ENCODE measurements around the gene CHP1. TPM values are rescaled to one million over a fixed set of nuclear protein-coding genes. Genes with fewer than 3 reads are reported as not detected.

CHP1 gene
- polyA plus RNA-seq, 3 donors = 57.2 to 67.2 (median 58.8) TPM

DNA sequence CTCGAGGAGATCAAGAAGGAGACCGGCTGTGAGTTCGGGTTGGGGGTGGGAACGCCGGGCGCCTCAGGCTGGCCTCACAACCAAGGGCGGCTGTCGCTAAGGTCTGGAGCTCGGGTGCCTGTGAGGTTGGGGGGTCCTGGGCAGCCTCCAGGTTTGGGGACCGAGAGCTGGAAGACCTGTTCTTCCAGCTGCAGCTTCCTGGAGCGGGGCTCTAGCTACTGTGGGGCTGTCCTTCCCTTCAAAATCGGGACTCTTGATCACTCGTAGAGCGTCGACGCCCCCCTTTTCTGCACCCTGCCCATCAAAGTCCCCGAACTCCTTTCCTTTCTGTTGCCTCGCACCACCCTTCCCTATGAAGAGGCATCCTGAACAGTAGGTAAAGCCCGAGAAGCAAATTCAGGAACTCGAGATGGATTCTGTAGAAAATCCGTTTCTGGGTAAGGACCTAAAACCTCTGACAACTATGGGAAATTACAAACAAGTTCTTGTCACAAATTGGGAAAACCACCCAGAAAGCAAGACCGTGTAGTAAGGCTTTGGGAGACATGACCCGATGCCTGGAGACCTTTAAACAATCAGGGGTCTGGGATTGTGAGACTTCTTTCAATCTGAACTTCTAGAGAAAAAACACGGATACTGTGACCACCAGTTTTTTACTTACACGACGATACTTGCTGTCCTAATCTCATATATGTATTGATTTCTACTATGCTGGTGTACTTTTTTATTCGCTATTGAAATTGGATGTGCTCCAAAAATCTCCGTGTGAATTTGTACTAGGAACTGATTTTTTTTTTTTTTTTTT, 556 bp downstream of the CHP1 start:
- H3K4me1 Mint-ChIP-seq = peaks cover 30% of the 10 kb centered on the region
- H3K27me3 ChIP-seq (ENCODE audit: control insufficient read depth in 2 of 2, insufficient read depth in 2 of 2, low read length in 2 of 2) = no peaks in the 10 kb centered on the region
- peak overlapping the region; percentile 91 to 94 for H3K4me3 Mint-ChIP-seq

More for the DNA sequence above, 556 bp downstream of the CHP1 start:
- intact Hi-C loops (cut with micrococcal nuclease) = loop anchor here (5.0 kb wide), 2 partner anchors 101 to 114 kb away; partner anchors contain the start of genes INO80 (in 1 of the 2), NUSAP1 (in 1 of the 2) and OIP5 (in 1 of the 2)
- peaks cover 2% of the 10 kb centered on the region in 3 donors for H3K27me3 Mint-ChIP-seq (ENCODE audit: low read depth in 3 of 3)
- H3K79me2 ChIP-seq (ENCODE audit: insufficient read depth, low read length) = peaks cover 56% of the 10 kb centered on the region
- peak overlapping the region; percentile 80 to 96 (median 94) for H3K4me3 ChIP-seq (replicated peaks in 1 of 3; ENCODE audit: low read depth in 2 of 3, low read length in 3 of 3)
- H3K9me3 Mint-ChIP-seq = peaks cover 0 to 4% (median 0%) of the 10 kb centered on the region in 7 donors
- H3K27ac Mint-ChIP-seq = peak overlapping the region; percentile 93 to 99 (median 96)
- peak overlapping the region; percentile 94 for H3K9ac ChIP-seq (ENCODE audit: insufficient read depth, low read length, poor library complexity, severe bottlenecking)
- peak overlapping the region; percentile 97 for H3K4me2 ChIP-seq (replicated peaks; ENCODE audit: extremely low read depth, low read length, poor library complexity, severe bottlenecking)
- peaks cover 22% of the 10 kb centered on the region for H4K20me1 ChIP-seq (ENCODE audit: insufficient read depth, low read length)
- peak overlapping the region; percentile 86 for H2AFZ ChIP-seq (ENCODE audit: insufficient read depth, low read depth, low read length, poor library complexity, severe bottlenecking)
- peaks cover 10 to 11% of the 10 kb centered on the region in 2 donors for H3K36me3 Mint-ChIP-seq
- no peaks in the 10 kb centered on the region for H3K9me3 ChIP-seq (replicated peaks in 1 of 2; ENCODE audit: control insufficient read depth in 1 of 2, insufficient read depth in 1 of 2, low read length in 2 of 2)
- TF ChIP-seq CTCF (IDR thresholded peaks at IDR 0.05) = no peak
- H3K27ac ChIP-seq (ENCODE audit: low read depth in 1 of 2, low read length in 2 of 2) = peak overlapping the region; percentile 80 to 99
- H3K4me1 ChIP-seq (ENCODE audit: control insufficient read depth in 1 of 2, insufficient read depth in 2 of 2, low read length in 2 of 2) = peaks cover 23 to 29% of the 10 kb centered on the region in 2 donors
- peak in 2 of 3 donors; percentile 13 to 50 for DNase-seq
- peaks cover 0 to 9% of the 10 kb centered on the region in 2 donors for H3K36me3 ChIP-seq (replicated peaks in 1 of 2; ENCODE audit: control insufficient read depth in 1 of 2, insufficient read depth in 2 of 2, low read length in 2 of 2)
- 0% methylated on average over 15 of the region's 28 CpGs for WGBS (ENCODE audit: insufficient coverage)

All from CD14-positive monocyte (primary cell).